GM21529 (cell line): ENCODE data around the gene OXLD1.
"Not testable (repeated sequence)": the region's sequence is repeated elsewhere in the genome, so short reads cannot be mapped to it uniquely, and the experiment has no call there.

Experiments
- ATAC-seq: cut with Tn5 transposase; IDR thresholded peaks from one replicate; pipeline ENCODE4 v1.9.1; 2021; ENCODE audit not compliant: unreplicated experiment

Gene OXLD1

DNA sequence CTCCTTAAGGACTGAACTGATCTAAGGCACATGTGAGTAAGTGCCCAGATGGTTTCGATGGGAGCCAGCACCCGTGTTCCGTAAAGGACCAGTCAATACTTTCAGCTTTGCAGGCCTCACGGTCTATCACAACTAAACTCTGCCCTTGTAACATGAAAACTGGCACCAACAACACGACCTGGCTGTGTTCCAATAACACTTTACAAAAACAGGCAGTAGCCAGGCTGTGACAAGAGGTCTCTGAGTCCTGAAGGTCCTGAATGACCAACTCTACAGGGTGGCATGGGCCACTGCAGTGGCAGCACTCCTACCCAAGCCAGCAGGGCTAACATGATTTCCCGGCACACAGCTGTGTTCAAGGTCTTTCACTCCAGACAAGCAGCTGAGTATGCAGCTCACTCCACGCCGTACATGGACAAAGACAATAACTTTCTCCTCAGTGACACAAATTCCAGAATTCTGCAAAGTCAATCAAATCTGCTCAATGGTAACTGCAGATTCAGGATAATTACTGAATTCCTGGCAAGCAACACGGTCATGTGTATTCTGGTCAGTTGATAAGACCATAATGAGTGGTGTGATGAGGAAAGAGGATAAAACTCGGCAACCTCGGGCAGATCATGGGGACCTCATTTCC, 44.8 kb downstream of the OXLD1 start:
- no peak for ATAC-seq

DNA sequence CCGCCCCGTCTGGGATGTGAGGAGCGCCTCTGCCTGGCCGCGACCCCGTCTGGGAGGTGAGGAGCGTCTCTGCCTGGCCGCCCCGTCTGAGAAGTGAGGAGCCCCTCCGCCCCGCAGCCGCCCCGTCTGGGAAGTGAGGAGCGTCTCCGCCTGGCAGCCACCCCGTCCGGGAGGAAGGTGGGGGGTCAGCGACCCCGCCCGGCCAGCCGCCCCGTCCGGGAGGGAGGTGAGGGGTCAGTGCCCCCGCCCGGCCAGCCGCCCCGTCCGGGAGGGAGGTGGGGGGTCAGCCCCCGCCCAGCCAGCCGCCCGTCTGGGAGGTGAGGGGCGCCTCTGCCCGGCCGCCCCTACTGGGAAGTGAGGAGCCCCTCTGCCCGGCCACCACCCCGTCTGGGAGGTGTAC, 48.1 kb downstream of the OXLD1 start:
- not testable (repeated sequence) for ATAC-seq

DNA sequence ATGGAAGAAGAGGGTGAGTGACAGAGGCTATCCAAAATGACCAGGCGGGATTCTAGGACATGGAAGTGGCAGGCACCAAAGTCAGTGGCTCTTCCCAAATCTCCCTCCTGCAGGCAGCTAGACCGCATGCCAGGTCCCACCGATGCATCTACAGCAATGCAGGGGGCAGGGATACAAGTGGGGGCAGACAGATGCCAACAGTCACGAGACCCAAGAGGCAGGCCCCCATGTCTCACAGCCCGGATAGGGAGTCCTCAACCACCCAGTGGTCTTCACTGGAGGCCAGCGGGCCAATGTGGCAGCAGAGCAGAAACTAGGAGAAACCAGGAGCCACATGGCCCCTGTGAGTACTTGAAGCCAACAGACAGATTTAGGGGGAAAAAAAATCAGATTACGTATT, 49.5 kb downstream of the OXLD1 start:
- no peak for ATAC-seq

DNA sequence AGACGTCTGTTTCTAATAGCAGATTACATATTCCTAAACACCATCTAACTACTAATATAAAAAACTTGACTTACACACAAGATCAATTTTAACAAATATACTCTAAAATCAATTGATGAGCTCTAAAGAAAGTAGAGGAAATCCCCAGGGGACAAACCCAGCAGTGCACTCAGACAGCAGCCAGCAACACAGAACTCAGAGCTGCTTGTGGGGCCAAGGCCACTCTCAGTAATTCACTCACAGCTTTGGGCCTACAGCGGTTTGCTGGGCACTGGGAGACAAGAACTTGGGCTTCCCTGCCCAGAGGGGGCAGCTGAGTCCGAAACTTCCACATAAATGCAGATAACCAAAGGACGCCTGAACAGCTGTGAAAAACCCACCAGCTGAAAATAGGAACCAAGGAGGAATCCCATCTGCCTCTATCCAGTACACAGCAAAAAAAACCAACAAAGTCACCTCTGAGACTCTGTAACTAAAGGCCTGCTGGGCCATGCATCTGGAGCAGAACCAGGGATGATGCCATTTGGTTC, 50.9 kb downstream of the OXLD1 start:
- no peak for ATAC-seq
